ENCODE measurements around the gene MAPRE3.

Gene MAPRE3

DNA sequence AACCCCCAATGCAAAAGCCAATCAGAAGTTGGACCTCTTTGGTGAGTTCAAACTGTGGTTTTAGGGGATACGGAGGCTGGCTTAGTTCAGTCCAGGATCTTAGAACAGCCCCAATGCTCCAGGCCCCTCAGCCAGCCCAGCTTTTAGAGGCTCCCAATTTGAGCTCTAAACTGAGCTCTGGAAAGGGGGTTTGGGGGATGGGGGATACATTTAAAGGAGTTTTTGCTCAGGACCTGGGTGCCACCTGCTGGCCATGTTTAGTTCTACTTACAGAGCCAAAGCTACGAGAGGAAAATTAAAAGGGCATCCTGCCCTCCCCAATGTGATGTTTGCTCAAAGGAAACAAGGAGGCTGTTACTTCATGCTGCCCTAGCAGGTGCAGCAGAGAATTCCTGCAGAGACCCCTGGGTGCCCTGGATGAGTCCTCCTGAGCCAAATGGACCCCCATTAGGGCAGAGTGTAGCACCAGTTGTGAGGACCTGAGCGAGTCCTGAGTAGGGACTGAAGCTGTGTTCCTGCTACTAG lies 46.4 kb downstream of the MAPRE3 start:
- peak; percentile 65 to 81 (median 76) for DNase-seq

DNA sequence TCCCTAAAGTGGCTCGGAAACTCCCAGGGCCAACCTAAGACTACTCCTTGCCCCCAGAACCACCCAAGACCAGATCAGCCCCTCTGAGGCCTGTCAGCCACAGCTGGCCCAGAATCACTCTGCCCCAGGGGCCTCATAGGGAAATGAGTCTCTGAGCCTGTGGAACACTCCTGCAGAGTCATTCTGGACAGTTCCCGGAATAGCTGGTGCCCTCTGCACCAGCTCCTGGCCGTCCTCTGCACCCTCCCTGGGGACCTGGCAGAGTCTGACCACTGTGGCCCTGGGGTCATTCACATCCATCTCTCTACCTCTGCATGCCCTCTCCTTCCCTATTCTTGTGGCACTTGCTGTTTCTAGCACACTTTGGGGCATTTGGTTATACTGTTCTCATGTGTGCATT lies 47.7 kb downstream of the MAPRE3 start:
- no peak for DNase-seq

- DNase-seq = no peak
Observed at GRCh38 chr2:27019459-27019858, 49.0 kb downstream of the MAPRE3 start.

DNA sequence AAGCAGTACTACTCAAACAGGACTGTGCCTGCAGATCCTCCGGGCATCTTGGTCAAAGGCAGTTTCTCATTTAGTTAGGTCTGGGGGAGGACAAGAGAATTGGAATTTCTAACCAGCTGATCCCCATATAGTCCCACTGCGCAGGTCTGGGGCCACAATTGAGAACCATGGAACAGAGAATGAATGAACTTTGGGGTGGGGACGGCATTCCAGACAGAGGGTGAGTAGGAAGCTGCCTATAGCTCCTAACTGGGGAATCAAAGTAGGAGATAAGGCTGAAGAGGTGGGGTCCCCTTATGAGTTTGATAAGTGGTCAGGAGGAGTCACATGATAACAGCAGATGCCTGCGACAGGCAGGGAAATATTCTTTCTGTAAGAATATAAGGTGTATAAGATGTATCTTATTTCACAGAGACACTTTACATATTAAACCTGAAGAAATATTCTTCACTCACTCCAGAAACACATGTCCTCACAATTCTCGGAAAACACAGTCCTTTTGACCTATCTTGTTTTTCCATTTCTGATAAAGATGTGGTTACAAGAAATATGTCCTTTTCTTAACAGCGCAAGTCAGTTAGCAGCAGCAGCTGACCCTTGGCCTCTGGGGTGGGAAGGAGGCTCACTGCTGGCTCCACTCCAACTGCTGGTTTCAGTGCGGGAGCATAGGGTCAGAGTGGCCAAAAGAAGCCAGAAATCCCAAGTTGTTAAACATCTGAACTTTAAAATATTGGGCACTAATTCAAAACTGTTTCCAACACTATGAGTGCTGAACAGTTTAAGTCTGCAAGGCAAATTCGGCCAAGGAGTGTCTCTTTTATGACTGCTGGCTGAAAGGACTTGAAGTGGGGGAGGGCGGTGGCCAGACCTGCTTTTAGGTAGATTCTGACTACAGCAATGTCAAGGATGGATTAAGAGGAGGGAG lies 49.8 kb downstream of the MAPRE3 start:
- DNase-seq = no peak

DNA sequence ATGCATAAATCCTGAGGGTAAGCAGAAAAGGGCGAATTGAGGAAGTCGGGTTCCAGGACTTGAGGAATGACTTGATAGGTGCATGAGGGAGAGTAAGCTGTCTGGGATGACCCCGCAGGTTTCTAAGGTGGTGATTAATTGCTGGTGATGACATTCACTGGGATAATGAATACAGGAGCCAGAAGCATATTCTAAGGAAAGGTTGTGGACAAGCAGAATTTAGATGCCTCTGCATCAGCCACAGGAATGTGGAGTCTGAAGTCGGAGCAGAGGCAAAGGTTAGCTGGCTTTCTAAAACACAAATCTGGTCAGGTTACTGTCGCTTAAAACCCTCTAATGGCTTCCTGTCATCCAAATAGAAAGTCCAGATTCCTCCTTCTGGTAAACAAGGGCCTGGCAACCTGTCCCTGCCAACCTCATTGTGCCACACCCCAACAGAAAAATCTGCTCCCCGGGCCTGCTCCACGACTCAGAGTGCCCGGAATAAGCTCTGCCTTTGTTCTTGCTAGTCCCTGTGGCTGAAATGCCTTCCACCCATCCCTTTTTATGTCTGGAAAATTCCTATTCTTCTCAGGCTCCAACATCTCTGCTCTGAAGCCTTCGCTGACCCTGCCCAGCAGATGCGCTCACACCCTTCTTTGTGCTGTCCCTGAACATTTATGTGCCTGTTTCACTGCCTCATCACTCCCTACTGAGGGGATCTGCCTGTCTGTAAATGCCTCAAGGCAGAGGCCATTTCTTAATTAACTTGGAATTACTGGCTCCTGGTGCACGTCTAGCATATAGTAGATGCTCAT lies 51.0 kb downstream of the MAPRE3 start:
- no peak for DNase-seq

- DNase-seq = no peak
Observed at GRCh38 chr2:27023740-27024139, 53.3 kb downstream of the MAPRE3 start.

DNA sequence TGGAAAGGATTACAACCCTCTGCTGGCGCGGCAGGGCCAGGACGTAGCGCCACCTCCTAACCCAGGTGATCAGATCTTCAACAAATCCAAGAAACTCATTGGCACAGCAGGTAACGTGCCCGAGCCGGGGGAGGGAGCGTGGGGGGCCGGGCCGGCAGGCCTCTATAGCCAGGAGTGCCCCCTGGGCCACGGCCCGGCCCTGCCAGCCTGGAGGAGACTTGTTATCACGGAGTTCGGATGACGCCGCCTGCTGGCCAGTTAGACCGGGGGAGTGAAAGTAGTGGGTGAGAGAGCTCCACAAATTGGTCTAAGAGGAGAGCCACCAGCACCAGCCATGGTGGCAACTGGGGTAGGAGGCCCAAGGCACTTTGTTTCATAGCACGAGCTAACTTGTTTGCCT lies 53.8 kb downstream of the MAPRE3 start:
- DNase-seq = no peak

GRCh38 chr2:27024812-27025211 lies 54.4 kb downstream of the MAPRE3 start:
- DNase-seq = no peak

- DNase-seq = no peak
Observed at GRCh38 chr2:27025281-27025800, 54.9 kb downstream of the MAPRE3 start.

GRCh38 chr2:27025861-27026851 lies 55.7 kb downstream of the MAPRE3 start:
- no peak for DNase-seq

GRCh38 chr2:27027211-27027651 lies 56.8 kb downstream of the MAPRE3 start:
- DNase-seq = no peak

- no peak for DNase-seq
Observed at GRCh38 chr2:27029051-27029450, 58.6 kb downstream of the MAPRE3 start.

DNA sequence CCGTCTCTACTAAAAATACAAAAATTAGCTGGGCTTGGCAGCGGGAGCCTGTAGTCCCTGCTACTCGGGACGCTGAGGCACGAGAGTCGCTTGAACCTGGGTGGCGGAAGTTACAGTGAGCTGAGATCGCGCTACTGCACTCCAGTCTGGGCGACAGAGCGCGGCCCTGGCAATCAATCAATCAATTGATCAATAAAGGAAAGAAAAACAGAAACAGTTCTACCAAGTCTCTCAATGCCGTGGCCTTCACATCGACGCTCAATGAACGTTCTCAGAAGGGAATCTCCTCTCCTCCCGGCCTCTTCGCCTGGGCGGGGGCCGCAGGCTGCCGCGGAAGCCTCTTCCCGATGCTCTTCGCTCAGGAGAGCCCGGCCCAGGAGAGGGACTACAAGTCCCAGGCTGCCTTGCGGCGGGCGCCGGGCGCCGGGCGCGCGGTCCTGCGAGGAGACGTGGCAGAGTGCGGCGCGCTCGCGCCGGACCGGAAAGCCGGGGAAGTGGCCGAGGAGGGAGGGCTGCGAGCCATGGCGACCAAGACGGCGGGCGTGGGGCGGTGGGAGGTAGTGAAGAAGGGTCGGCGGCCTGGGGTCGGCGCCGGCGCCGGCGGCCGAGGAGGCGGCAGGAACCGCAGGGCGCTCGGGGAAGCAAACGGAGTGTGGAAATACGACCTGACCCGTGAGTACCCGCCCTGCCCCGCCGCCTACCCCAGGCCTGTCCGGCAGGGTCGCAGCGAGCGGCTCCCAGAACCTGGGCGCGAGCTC lies 62.2 kb downstream of the MAPRE3 start, which contains the start of gene TMEM214:
TSS of gene TMEM214 (plus strand) at position 471 of the 758 bp plus-strand sequence. CDS start at position 522, 51 bp downstream.
- peak; percentile 90 to 96 (median 94) for DNase-seq

GRCh38 chr2:27033253-27033852 lies 62.9 kb downstream of the MAPRE3 start:
- no peak for DNase-seq

DNA sequence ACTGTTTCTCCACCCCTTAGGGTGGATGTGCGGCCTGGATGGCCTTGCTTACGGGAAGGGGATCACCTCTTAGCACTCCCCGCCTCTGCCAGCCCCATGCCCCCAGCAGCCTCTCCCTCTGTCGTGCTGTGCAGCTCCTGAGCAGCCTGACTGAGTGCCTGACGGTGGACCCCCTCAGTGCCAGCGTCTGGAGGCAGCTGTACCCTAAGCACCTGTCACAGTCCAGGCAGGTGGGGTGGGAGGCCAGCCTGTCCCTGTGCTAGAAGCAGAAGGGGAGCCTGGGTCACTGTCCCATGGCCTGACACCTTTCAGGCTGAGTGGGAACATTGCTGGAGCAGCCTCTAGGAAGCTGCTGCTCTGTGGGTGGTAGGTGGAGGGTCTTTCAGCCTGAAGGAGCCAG lies 67.6 kb downstream of the MAPRE3 start:
- DNase-seq = no peak

- no peak for DNase-seq
Observed at GRCh38 chr2:27038631-27039339, 68.3 kb downstream of the MAPRE3 start.

GRCh38 chr2:27039426-27039825 lies 69.0 kb downstream of the MAPRE3 start:
- no peak for DNase-seq

DNA sequence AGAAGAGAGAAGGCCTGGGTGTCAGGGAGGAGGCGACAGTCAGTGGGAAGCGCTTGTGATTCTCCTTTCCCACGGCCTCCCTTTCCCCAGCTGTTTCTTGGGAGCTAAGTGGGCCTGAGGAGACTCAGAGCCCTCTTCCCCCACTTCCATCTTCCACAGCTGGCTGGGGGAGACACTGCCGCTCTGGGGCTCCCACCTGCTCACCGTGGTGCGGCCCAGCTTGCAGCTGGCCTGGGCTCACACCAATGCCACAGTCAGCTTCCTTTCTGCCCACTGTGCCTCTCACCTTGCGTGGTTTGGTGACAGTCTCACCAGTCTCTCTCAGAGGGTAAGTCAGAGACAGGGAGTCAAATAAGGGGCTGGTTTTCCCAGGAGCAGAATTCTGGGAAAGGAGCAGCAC lies 69.4 kb downstream of the MAPRE3 start:
- DNase-seq = no peak

DNA sequence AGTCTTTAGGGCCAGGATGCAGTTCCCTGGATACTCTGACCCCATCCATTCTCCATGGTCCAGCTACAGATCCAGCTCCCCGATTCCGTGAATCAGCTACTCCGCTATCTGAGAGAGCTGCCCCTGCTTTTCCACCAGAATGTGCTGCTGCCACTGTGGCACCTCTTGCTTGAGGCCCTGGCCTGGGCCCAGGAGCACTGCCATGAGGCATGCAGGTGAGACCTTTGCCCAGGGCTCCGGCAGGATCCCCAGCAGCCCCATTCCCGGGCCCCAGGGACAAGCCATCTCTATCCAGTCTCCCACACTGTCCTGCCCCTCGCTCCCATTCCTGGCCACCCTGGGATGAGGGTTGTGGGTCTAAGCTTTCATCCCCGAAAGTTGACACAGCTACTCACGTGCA lies 69.8 kb downstream of the MAPRE3 start:
- no peak for DNase-seq

DNA sequence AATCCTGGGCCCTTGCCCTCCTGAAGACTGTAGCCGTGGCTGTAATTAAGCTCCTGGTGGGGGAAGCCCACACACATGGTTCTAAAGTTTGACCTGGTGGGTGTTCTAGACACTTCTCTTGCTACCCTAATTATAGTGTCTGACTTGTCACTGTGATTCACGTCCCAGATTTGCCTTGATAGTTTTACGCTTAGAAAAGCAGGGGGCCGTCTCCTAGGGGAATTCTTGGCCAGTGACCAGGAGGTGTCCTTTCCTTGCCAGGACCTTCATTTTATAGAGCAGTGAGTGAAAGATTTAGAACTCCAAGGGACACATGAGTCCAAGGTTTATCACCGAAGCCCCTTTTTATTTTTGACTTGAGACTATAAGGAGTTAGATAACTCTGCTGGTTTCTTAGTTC lies 71.3 kb downstream of the MAPRE3 start:
- DNase-seq = no peak
